ENCODE data around the gene SNTA1. TPM values are rescaled to one million over a fixed set of nuclear protein-coding genes. Genes with fewer than 3 reads are reported as not detected.
A peak's percentile ranks its signal among the peaks of the same experiment; 100 is the strongest.

Gene SNTA1
- total and polyA plus RNA-seq, 9 of the 15 experiments (the other 6 are each of a cell fraction or from before 2014, with no cell fraction given) = 1.2 to 40.8 (median 20.3) TPM

GRCh38 chr20:33401184-33401920 lies 42.2 kb downstream of the SNTA1 start, which contains the start of gene CDK5RAP1 (continued):
- TF ChIP-seq BCLAF1 (IDR thresholded peaks at IDR 0.05; ENCODE audit: borderline replicate concordance in 1 of 2, control insufficient read depth in 1 of 2, low read depth in 2 of 2, low read length in 1 of 2) (peak in 1 of 2 experiments; percentile 98; a peak in 2 of 4 replicates), FOXJ3 (CRISPR knock-in tag; IDR thresholded peaks at IDR 0.05) (no peak), DNMT1 (IDR thresholded peaks at IDR 0.05) (no peak), SMAD1 (IDR thresholded peaks at IDR 0.05; ENCODE audit: low read depth, low read length, partially characterized antibody) (peak; percentile 63), PHTF2 (CRISPR knock-in tag; IDR thresholded peaks at IDR 0.05) (no peak), ELK3 (CRISPR knock-in tag; IDR thresholded peaks at IDR 0.05) (no peak), RREB1 (CRISPR knock-in tag; IDR thresholded peaks at IDR 0.05) (no peak), ZBTB2 (IDR thresholded peaks at IDR 0.05) (no peak), ZNF668 (CRISPR knock-in tag; IDR thresholded peaks at IDR 0.05) (no peak), SREBF2 (CRISPR knock-in tag; IDR thresholded peaks at IDR 0.05) (no peak), TFE3 (CRISPR knock-in tag; IDR thresholded peaks at IDR 0.05) (no peak), TRIM28 (IDR thresholded peaks at IDR 0.05) (peak; percentile 66; the same call in 1 of the 2 replicates)
